ENCODE measurements around the gene NEURL1.

NEURL1 gene

GRCh38 chr10:103610083-103610472 is 116.6 kb downstream of the NEURL1 start:
- DNase-seq = no peak

GRCh38 chr10:103610921-103611511 is 117.5 kb downstream of the NEURL1 start:
- no peak for DNase-seq

- no peak for DNase-seq
Measured at GRCh38 chr10:103612462-103613365, 119.2 kb downstream of the NEURL1 start.

- no peak for DNase-seq
Measured at GRCh38 chr10:103613616-103614015, 120.1 kb downstream of the NEURL1 start.

GRCh38 chr10:103614306-103615158 is 121.0 kb downstream of the NEURL1 start:
- DNase-seq = no peak

GRCh38 chr10:103616705-103617601 is 123.4 kb downstream of the NEURL1 start:
- DNase-seq = no peak

- no peak for DNase-seq
Measured at GRCh38 chr10:103617602-103618385, 124.3 kb downstream of the NEURL1 start.

GRCh38 chr10:103618575-103619423 is 125.3 kb downstream of the NEURL1 start:
- DNase-seq = no peak

GRCh38 chr10:103619424-103620351 is 126.2 kb downstream of the NEURL1 start:
- DNase-seq = no peak

GRCh38 chr10:103620352-103620740 is 126.8 kb downstream of the NEURL1 start:
- no peak for DNase-seq

GRCh38 chr10:103620891-103621782 is 127.6 kb downstream of the NEURL1 start:
- no peak for DNase-seq

- DNase-seq = no peak
Measured at GRCh38 chr10:103621783-103622125, 128.2 kb downstream of the NEURL1 start.

- DNase-seq = no peak
Measured at GRCh38 chr10:103622286-103622685, 128.8 kb downstream of the NEURL1 start.

GRCh38 chr10:103622935-103623574 is 129.6 kb downstream of the NEURL1 start:
- DNase-seq = no peak

GRCh38 chr10:103626178-103626577 is 132.7 kb downstream of the NEURL1 start:
- DNase-seq = no peak

- no peak for DNase-seq
Measured at GRCh38 chr10:103627111-103627892, 133.8 kb downstream of the NEURL1 start.

- no peak for DNase-seq
Measured at GRCh38 chr10:103627893-103628292, 134.4 kb downstream of the NEURL1 start.
